Stimulated activated CD4-positive, alpha-beta T cell treated with anti-CD3 and anti-CD28 coated beads, Interleukin-1b, Interleukin-23, amount 100 ng/mL, for 4 hours (primary cell): ENCODE results near the gene TMEM163.

Experiments used
- DNase-seq, 2 donors: peaks; one replicate each; pipeline ENCODE4 v3.0.0-alpha.2; 2020; ENCODE audit warnings: low read depth in 2 of 2

Gene TMEM163

GRCh38 chr2:134410831-134411231 is 308.0 kb downstream of the TMEM163 start:
- DNase-seq = no peak

- DNase-seq = no peak
Observed at GRCh38 chr2:134410006-134410405, 308.8 kb downstream of the TMEM163 start.

- no peak for DNase-seq
Observed at GRCh38 chr2:134408791-134409190, 310.0 kb downstream of the TMEM163 start.

- no peak for DNase-seq
Observed at GRCh38 chr2:134408386-134408785, 310.4 kb downstream of the TMEM163 start.

- DNase-seq = no peak
Observed at GRCh38 chr2:134407154-134407890, 311.5 kb downstream of the TMEM163 start.

- DNase-seq = no peak
Observed at GRCh38 chr2:134406736-134407135, 312.1 kb downstream of the TMEM163 start.

GRCh38 chr2:134406311-134406710 is 312.5 kb downstream of the TMEM163 start:
- DNase-seq = no peak
